ENCODE results near the gene ADPRS.
A peak's percentile ranks its signal among the peaks of the same experiment; 100 is the strongest.

Gene ADPRS

GRCh38 chr1:36099681-36100341, 11.1 kb downstream of the ADPRS start:
- TF ChIP-seq CTCF (IDR thresholded peaks at IDR 0.05; ENCODE audit: low read depth, low read length) = peak; percentile 76
- no peak overlapping the region for H3K4me3 ChIP-seq (ENCODE audit: low read depth, low read length)

DNA sequence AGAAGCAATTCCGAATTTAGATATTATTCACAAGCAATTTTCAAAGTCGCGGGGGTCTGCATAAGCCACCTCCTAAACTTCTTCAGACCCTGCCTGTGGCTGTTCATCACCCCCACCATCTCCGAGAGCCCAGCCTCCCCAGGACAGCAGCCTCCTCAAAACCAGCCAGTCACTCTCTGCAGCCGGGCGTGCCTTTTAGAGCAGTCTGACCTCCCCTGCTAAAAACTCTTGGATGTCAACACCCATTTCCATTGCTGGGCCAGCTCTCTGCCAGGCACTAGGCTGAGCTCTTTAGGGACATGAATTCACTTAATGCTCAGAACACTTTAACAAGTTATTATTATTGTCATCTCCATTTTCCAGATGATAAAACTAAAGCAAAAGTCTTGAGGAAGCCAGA, 11.7 kb downstream of the ADPRS start:
- no peak for TF ChIP-seq CTCF (IDR thresholded peaks at IDR 0.05; ENCODE audit: low read depth, low read length)
- H3K4me3 ChIP-seq (ENCODE audit: low read depth, low read length) = no peak overlapping the region

DNA sequence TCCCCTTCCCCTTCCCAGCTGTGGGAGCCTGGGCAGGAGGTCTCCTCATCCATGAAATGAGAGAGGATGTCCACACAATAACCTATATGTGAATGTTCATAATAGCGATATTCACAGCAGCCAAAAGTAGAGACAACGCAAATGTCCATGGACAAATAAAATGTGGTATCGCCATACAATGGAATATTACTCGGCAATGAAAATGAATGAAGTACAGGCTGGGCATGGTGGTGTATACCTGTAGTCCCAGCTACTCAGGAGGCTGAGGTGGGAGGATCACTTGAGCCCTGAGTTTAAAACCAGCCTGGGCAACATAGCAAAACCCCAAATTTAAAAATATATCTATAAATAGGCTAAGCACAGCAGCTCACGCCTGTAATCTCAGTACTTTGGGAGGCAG, 12.9 kb downstream of the ADPRS start:
- no peak overlapping the region for H3K4me3 ChIP-seq (ENCODE audit: low read depth, low read length)
- TF ChIP-seq CTCF (IDR thresholded peaks at IDR 0.05; ENCODE audit: low read depth, low read length) = no peak

GRCh38 chr1:36106269-36106668, 17.6 kb downstream of the ADPRS start:
- TF ChIP-seq CTCF (IDR thresholded peaks at IDR 0.05; ENCODE audit: low read depth, low read length) = no peak

DNA sequence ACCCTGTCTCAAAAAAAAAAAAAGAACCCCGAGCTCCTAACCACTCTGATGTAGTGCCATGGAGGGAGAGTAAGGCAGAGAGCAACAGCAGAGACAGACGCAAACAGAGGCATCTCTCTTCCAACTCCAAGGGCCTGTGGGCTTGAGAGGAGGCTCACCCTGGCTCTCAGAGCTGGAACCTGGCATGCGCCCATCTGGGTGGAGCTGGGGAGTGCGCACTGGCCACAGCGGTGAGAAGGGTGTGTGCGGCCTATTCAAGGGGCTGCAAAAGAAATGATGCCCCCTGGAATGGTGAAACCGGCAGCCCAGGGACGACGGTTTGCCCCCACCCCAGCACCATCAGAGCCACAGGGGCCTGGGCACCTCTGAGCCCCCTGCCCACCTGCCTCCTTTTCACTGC, 18.7 kb downstream of the ADPRS start:
- no peak for TF ChIP-seq CTCF (IDR thresholded peaks at IDR 0.05; ENCODE audit: low read depth, low read length)
- H3K4me3 ChIP-seq (ENCODE audit: low read depth, low read length) = no peak overlapping the region

More at GRCh38 chr1:36106269-36106668, 17.6 kb downstream of the ADPRS start:
- no peak overlapping the region for H3K4me3 ChIP-seq (ENCODE audit: low read depth, low read length)

GRCh38 chr1:36108314-36108713, 19.6 kb downstream of the ADPRS start:
- TF ChIP-seq CTCF (IDR thresholded peaks at IDR 0.05; ENCODE audit: low read depth, low read length) = no peak
- H3K4me3 ChIP-seq (ENCODE audit: low read depth, low read length) = no peak overlapping the region

DNA sequence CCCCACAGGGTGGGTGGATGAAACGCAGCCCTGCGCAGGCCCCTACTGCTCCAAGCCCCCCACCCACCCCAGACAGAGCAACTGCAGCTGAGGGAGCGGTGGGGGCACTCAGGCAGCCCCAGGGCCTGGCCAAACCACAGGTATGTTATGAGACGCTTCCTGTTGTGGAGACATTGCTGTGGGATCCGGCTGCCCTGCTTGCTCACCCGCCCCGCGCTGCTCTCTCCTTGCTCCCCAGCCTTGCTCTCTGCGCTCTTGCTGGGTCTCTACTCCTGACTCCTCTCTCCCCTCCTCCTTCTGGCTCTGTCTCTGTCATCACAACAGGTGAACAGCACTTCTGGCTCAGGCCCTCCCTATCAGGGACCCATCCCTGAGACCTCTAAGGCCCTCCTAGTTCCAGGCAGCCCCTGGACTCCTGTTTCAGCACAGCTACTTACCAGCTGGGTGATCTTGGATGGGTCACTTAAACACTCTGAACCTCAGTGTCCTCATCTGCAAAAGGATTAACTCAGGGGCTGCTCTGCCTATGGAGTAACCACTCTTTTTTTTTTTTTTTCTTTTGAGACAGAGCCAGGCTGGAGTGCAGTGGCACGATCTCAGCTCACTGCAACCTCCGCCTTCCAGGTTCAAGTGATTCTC, 20.5 kb downstream of the ADPRS start:
- no peak for TF ChIP-seq CTCF (IDR thresholded peaks at IDR 0.05; ENCODE audit: low read depth, low read length)
- no peak overlapping the region for H3K4me3 ChIP-seq (ENCODE audit: low read depth, low read length)

All from WI38 (cell line).